Fibroblast of lung (primary cell): ENCODE data around the gene DNAJC27. TPM values are rescaled to one million over a fixed set of nuclear protein-coding genes. Genes with fewer than 3 reads are reported as not detected.

Experiments used
- DNase-seq, 2 donors: peaks; one replicate each; pipeline versions ENCODE4 v3.0.0 to v3.0.0-alpha.2; 2010; ENCODE audit warnings: low read depth in 2 of 2
- H2AFZ ChIP-seq: 2 replicates; pipeline ENCODE4 v1.5.1; 2012; ENCODE audit warnings: low read length, control low read depth, inconsistent platforms
- H3K27ac ChIP-seq: 2 replicates; pipeline ENCODE4 v1.5.1; 2011; ENCODE audit warnings: low read length, control low read depth; ENCODE audit not compliant: insufficient read depth
- H3K27me3 ChIP-seq: 2 replicates; pipeline ENCODE4 v1.5.1; 2011; ENCODE audit warnings: mild to moderate bottlenecking, low read length; ENCODE audit not compliant: control insufficient read depth, insufficient read depth
- H3K36me3 ChIP-seq: 2 replicates; pipeline ENCODE4 v1.5.1; 2011; ENCODE audit warnings: low read length; ENCODE audit not compliant: control insufficient read depth, insufficient read depth
- H3K4me1 ChIP-seq: 2 replicates; pipeline ENCODE4 v1.5.1; 2011; ENCODE audit warnings: low read length; ENCODE audit not compliant: control insufficient read depth, insufficient read depth; ENCODE audit errors: extremely low read depth
- H3K4me2 ChIP-seq: 2 replicates; pipeline ENCODE4 v1.5.1; 2011; ENCODE audit warnings: low read length, control low read depth; ENCODE audit not compliant: insufficient read depth; ENCODE audit errors: extremely low read depth
- H3K4me3 ChIP-seq, 4 experiments: fragments of 200-600 bp in 1 of 4; sonication (generic) in 1 of 4; replicated peaks in 1 of 4; 2 replicates each; pipeline ENCODE4 v1.5.1; 2011 to 2016; ENCODE audit warnings: low read length in 4 of 4, low read depth in 3 of 4, mild to moderate bottlenecking in 3 of 4, control low read depth in 2 of 4, inconsistent platforms in 1 of 4, mixed read lengths in 1 of 4; ENCODE audit not compliant: insufficient read depth in 1 of 4; ENCODE audit errors: control extremely low read depth in 1 of 4
- H3K79me2 ChIP-seq: 2 replicates; pipeline ENCODE4 v1.5.1; 2012; ENCODE audit warnings: mild to moderate bottlenecking, low read length, inconsistent platforms; ENCODE audit not compliant: control insufficient read depth, insufficient read depth
- H3K9ac ChIP-seq: 2 replicates; pipeline ENCODE4 v1.5.1; 2011; ENCODE audit warnings: mild to moderate bottlenecking, low read length, control low read depth; ENCODE audit not compliant: insufficient read depth
- H3K9me3 ChIP-seq: 2 replicates; pipeline ENCODE4 v1.5.1; 2012; ENCODE audit warnings: low read depth, low read length; ENCODE audit not compliant: control insufficient read depth, insufficient read depth
- H4K20me1 ChIP-seq: 2 replicates; pipeline ENCODE4 v1.5.1; 2011; ENCODE audit warnings: low read length; ENCODE audit not compliant: control insufficient read depth, insufficient read depth; ENCODE audit errors: extremely low read depth
- EZH2 ChIP-seq: IDR thresholded peaks from 2 replicates; pipeline ENCODE4 v1.5.1; 2012; ENCODE audit warnings: low read length, control low read depth, mild to moderate bottlenecking; ENCODE audit errors: missing control alignments
- polyA plus RNA-seq, 2 donors: library from polyadenylated mRNA; depleted of rRNA in 1 of 2; stranded (reverse) in 1 of 2; unstranded in 1 of 2; fragments of >200 nt; gene quantifications; 2 replicates each; pipeline ENCODE4 v1.2.1, GENCODE V29; 2011 to 2012; ENCODE audit warnings: missing spikeins in 1 of 2
- total RNA-seq: library from RNA; depleted of rRNA; stranded (reverse); fragments of >200 nt; gene quantifications from 2 replicates; pipeline ENCODE4 v1.2.1, GENCODE V29; 2014
- TF ChIP-seq, protein P1 (sequence below), 2 donors: IDR thresholded peaks in 1 of 2; conservative IDR thresholded peaks in 1 of 2; 1 replicate in 1 of 2; 2 replicates in 1 of 2; pipeline ENCODE4 v1.5.1; 2011 to 2012; ENCODE audit warnings: low read length in 2 of 2, control low read depth in 1 of 2, inconsistent platforms in 1 of 2, low read depth in 1 of 2, mild to moderate bottlenecking in 1 of 2

DNAJC27 gene
- total and polyA plus RNA-seq, 2 donors (not counting 1 experiment from before 2014, with no cell fraction given), result 5.0 to 7.3 TPM

- Histone ChIP-seq H3K4me3 (no peak overlapping the region), H2AFZ (no peak overlapping the region), H4K20me1 (no peaks in the 10 kb centered on the region), H3K4me2 (no peak overlapping the region), H3K79me2 (no peaks in the 10 kb centered on the region), H3K4me1 (peaks cover 5% of the 10 kb centered on the region), H3K27ac (no peak overlapping the region), H3K9ac (no peak overlapping the region), H3K9me3 (no peaks in the 10 kb centered on the region), H3K36me3 (no peaks in the 10 kb centered on the region), H3K27me3 (no peaks in the 10 kb centered on the region)
- TF ChIP-seq, protein P1, sequence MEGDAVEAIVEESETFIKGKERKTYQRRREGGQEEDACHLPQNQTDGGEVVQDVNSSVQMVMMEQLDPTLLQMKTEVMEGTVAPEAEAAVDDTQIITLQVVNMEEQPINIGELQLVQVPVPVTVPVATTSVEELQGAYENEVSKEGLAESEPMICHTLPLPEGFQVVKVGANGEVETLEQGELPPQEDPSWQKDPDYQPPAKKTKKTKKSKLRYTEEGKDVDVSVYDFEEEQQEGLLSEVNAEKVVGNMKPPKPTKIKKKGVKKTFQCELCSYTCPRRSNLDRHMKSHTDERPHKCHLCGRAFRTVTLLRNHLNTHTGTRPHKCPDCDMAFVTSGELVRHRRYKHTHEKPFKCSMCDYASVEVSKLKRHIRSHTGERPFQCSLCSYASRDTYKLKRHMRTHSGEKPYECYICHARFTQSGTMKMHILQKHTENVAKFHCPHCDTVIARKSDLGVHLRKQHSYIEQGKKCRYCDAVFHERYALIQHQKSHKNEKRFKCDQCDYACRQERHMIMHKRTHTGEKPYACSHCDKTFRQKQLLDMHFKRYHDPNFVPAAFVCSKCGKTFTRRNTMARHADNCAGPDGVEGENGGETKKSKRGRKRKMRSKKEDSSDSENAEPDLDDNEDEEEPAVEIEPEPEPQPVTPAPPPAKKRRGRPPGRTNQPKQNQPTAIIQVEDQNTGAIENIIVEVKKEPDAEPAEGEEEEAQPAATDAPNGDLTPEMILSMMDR (conservative IDR thresholded peaks at IDR 0.05 in 1 of 2, IDR thresholded peaks at IDR 0.05 in 1 of 2; ENCODE audit: low read depth in 1 of 2, low read length in 2 of 2), result no peak
- TF ChIP-seq EZH2, result no peak
- no peak for DNase-seq
Measured at GRCh38 chr2:24925815-24926214, 45.9 kb downstream of the DNAJC27 start.

- Histone ChIP-seq H3K9ac (no peak overlapping the region), H3K4me2 (no peak overlapping the region), H3K4me1 (peaks cover 5% of the 10 kb centered on the region), H3K27me3 (no peaks in the 10 kb centered on the region), H4K20me1 (no peaks in the 10 kb centered on the region), H3K27ac (no peak overlapping the region), H3K36me3 (no peaks in the 10 kb centered on the region), H3K9me3 (no peaks in the 10 kb centered on the region), H3K79me2 (no peaks in the 10 kb centered on the region), H2AFZ (no peak overlapping the region), H3K4me3 (no peak overlapping the region)
- TF ChIP-seq, protein P1 (conservative IDR thresholded peaks at IDR 0.05 in 1 of 2, IDR thresholded peaks at IDR 0.05 in 1 of 2; ENCODE audit: low read depth in 1 of 2, low read length in 2 of 2), result no peak
- no peak for TF ChIP-seq EZH2
- no peak for DNase-seq
Measured at GRCh38 chr2:24924732-24925131, 47.0 kb downstream of the DNAJC27 start.

DNA sequence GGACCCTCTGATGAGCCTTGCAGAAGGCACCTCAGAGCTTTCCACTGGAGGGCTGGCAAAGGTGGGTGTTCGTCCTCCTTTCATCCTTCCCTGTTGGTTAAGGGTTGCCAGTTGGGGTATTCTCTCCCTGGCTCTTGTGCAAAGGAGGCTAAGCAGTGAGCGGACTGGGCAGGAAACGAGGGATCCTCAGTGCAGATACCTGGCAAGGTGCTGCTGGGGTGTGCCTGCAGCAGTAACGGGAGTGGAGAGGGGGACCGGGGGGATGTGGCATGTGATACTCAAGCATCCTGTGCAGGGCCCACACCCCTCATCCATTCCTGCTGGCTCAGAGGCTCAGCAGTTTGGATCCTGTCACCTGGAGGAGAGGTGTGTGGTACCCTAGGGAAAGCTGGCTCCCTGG, 47.5 kb downstream of the DNAJC27 start:
- no peak overlapping the region for H3K4me2 ChIP-seq
- no peaks in the 10 kb centered on the region for H3K79me2 ChIP-seq
- peaks cover 5% of the 10 kb centered on the region for H3K4me1 ChIP-seq
- no peaks in the 10 kb centered on the region for H4K20me1 ChIP-seq
- no peak for DNase-seq
- no peak overlapping the region for H3K9ac ChIP-seq
- H3K36me3 ChIP-seq, result no peaks in the 10 kb centered on the region
- H3K27ac ChIP-seq, result no peak overlapping the region
- H2AFZ ChIP-seq, result no peak overlapping the region
- H3K9me3 ChIP-seq, result no peaks in the 10 kb centered on the region
- H3K27me3 ChIP-seq, result no peaks in the 10 kb centered on the region
- TF ChIP-seq EZH2, result no peak
- TF ChIP-seq, protein P1 (conservative IDR thresholded peaks at IDR 0.05 in 1 of 2, IDR thresholded peaks at IDR 0.05 in 1 of 2; ENCODE audit: low read depth in 1 of 2, low read length in 2 of 2), result no peak
- no peak overlapping the region for H3K4me3 ChIP-seq
